Hair follicular keratinocyte (primary cell): ENCODE data around the gene CCDC18. TPM values are rescaled to one million over a fixed set of nuclear protein-coding genes. Genes with fewer than 3 reads are reported as not detected.

ENCODE experiments used
- total RNA-seq: library from RNA; depleted of rRNA; stranded (reverse); fragments of >200 nt; gene quantifications from 2 replicates; pipeline ENCODE4 v1.2.3, GENCODE V29; 2015

CCDC18 gene, protein sequence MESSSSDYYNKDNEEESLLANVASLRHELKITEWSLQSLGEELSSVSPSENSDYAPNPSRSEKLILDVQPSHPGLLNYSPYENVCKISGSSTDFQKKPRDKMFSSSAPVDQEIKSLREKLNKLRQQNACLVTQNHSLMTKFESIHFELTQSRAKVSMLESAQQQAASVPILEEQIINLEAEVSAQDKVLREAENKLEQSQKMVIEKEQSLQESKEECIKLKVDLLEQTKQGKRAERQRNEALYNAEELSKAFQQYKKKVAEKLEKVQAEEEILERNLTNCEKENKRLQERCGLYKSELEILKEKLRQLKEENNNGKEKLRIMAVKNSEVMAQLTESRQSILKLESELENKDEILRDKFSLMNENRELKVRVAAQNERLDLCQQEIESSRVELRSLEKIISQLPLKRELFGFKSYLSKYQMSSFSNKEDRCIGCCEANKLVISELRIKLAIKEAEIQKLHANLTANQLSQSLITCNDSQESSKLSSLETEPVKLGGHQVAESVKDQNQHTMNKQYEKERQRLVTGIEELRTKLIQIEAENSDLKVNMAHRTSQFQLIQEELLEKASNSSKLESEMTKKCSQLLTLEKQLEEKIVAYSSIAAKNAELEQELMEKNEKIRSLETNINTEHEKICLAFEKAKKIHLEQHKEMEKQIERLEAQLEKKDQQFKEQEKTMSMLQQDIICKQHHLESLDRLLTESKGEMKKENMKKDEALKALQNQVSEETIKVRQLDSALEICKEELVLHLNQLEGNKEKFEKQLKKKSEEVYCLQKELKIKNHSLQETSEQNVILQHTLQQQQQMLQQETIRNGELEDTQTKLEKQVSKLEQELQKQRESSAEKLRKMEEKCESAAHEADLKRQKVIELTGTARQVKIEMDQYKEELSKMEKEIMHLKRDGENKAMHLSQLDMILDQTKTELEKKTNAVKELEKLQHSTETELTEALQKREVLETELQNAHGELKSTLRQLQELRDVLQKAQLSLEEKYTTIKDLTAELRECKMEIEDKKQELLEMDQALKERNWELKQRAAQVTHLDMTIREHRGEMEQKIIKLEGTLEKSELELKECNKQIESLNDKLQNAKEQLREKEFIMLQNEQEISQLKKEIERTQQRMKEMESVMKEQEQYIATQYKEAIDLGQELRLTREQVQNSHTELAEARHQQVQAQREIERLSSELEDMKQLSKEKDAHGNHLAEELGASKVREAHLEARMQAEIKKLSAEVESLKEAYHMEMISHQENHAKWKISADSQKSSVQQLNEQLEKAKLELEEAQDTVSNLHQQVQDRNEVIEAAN (N-terminal part only)
- 7.1 and 7.9 TPM in 2 replicates for total RNA-seq

DNA sequence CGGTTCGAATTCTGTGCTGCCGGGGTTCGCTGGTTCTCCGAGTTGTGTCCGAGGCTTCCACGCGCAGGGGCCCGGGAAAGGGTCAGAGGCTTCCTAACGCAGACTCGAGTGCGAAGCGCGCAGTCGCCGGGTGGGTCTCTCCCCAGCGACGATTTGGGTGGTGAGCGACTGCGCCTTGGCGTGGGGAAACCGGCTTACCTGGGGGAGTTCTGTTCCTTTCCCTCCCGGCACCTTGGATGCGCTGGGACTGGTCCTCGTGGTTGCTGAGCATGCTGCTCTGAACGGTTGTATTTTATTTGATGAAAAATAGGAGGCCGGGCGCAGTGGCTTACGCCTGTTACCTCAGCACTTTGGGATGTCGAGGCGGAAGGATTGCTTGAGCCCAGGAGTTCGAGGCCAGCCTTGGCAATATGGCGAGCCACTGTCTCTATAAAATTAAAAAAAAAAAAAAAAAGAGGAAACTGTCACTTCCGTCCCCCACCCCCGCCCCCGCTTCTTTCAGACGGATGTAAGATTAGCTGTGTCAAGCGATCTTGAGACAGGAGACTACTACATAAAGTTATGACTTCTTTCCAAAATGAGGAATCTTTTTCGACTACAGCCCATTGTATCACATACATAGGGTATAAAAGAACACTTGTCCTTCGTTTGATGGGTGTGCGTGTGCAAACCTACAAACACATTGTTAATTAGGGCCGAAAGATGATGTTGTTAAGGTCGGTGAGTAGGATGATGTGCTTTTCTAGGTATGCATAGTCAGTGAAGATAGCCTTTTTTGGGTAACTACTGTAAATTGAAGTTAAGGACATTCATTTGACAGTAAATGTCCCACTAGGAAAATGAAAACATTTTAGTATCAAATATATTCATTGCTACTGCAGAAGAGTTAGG, at the start of gene CCDC18:
Gene CCDC18 (plus strand): TSS at position 2 of the 891 bp plus-strand sequence. CDS start 2,638 bp downstream, outside the sequence.

DNA sequence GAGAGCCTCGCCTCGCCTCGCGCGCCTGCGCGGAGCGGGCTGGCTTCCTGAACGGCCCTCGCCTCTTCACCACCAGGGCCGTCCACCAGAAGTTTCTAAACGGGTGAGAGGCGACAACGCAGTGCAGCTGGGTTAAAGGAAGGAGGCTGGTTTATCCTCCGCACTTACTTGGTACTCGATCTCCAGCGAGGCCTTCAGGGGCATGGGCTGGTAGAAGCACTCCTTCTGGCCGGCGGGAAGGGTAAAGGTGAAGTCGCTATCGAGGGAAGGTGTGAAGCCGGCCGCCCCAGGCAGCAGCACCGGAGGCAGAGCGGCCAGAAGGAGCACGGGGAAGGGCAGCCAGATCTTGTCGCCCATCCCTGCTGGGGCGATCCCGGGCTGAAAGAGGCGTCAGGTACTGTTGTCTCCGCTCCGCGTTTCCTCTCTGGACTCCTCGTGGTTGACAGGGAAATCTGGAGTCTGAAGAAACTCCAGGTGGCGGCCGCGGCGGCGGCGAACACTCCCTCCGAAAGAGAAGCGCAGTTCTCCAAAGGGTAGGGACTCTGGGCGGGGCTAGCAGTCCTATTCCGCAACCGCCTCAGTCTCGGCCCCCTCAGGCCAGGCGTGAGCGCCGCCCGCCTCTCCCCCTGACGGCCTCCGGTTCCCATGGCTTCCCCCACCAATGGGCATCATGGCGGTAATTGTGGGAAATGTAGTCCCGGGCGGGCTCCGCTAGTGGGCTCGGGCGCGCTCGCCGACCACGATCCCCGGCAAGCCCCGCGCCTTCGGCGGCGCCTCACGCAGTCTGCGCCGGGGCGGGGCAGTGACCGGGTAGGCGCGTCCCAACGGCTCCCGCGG, 420 bp upstream of the CCDC18 start, which contains the start of gene TMED5:
Gene TMED5 (minus strand): TSS at position 528 of the 837 bp plus-strand sequence. CDS start 171 bp downstream, at position 357.

Other genes with a start within 250 kb of the CCDC18 start
- gene DIPK1A, start 219.3 kb upstream of the CCDC18 start, total RNA-seq = 9.8 and 10.2 TPM in 2 replicates
- 9.8 and 12.8 TPM in 2 replicates for gene MTF2, start 101.4 kb upstream of the CCDC18 start, total RNA-seq
- 39.3 and 47.6 TPM in 2 replicates for gene TMED5, start 311 bp upstream of the CCDC18 start, total RNA-seq
- gene DR1, start 165.2 kb downstream of the CCDC18 start, total RNA-seq = 38.7 and 39.9 TPM in 2 replicates